ENCODE measurements around the gene NTHL1. TPM values are rescaled to one million over a fixed set of nuclear protein-coding genes. Genes with fewer than 3 reads are reported as not detected.
"Not testable (repeated sequence)": the region's sequence is repeated elsewhere in the genome, so short reads cannot be mapped to it uniquely, and the experiment has no call there.

NTHL1 gene
- total and polyA plus RNA-seq, 9 of the 15 experiments (the other 6 are each of a cell fraction or from before 2014, with no cell fraction given) = 1.1 to 58.8 (median 17.6) TPM

- FAIRE-seq; H4K20me1 ChIP-seq (replicated peaks; ENCODE audit: control insufficient read depth, insufficient read depth, low read length); H3K9me3 ChIP-seq (replicated peaks; ENCODE audit: control insufficient read depth, insufficient read depth, low read depth, low read length); POLR2A ChIA-PET; H3K27me3 ChIP-seq (ENCODE audit: control insufficient read depth in 2 of 2, insufficient read depth in 2 of 2, low read length in 2 of 2); in situ Hi-C loops (cut with MboI); H3K9me1 ChIP-seq (ENCODE audit: control insufficient read depth, insufficient read depth, low read length); H2AFZ ChIP-seq (ENCODE audit: low read depth, low read length); BruUV-seq (replicated peaks); ATAC-seq; intact Hi-C loops (cut with micrococcal nuclease); DNase-seq (ENCODE audit: extremely low read depth in 1 of 4, low spot score in 3 of 4); H3K79me2 ChIP-seq (ENCODE audit: control insufficient read depth, insufficient read depth, low read length); CTCF ChIA-PET (ENCODE audit: low intra/inter-chr PET ratio): not testable (repeated sequence)
- peak overlapping the region; percentile 50 to 86; a peak in 3 of 4 replicates for H3K9ac ChIP-seq (ENCODE audit: insufficient read depth in 1 of 2, low read depth in 2 of 2, low read length in 2 of 2)
- H3K4me3 ChIP-seq = peak overlapping the region; percentile 23; the same call in 1 of the 2 replicates
- TF ChIP-seq ZFX (CRISPR knock-in tag; IDR thresholded peaks at IDR 0.05) = peak; percentile 32; the same call in 1 of the 2 replicates
- peak; percentile 31; the same call in 1 of the 2 replicates for TF ChIP-seq NR2C1 (IDR thresholded peaks at IDR 0.05)
- TF ChIP-seq NR2C1 (tag; IDR thresholded peaks at IDR 0.05) = 0 out of 2 replicates have a peak, but pooled peaks have one; percentile 15
- H3K36me3 ChIP-seq (ENCODE audit: control insufficient read depth, insufficient read depth, low read length) = peaks cover 20% of the 10 kb centered on the region; the same call in 1 of the 3 replicates
- peak overlapping the region; percentile 41; the same call in 2 of the 3 replicates for H3K27ac ChIP-seq (ENCODE audit: extremely low read depth, low read depth, low read length)
- peak overlapping the region; percentile 45 for H3K4me2 ChIP-seq (ENCODE audit: insufficient read depth, low read length)
- peaks cover 14 to 87% of the 10 kb centered on the region in 2 experiments for H3K4me1 ChIP-seq (replicated peaks in 1 of 2; ENCODE audit: control insufficient read depth in 2 of 2, insufficient read depth in 2 of 2, low read length in 2 of 2)
- 81% methylated on average over 11 of the region's 32 CpGs for WGBS (ENCODE audit: insufficient coverage, low coverage, missing lambda C conversion rate)
These were observed 13.5 kb downstream of the NTHL1 start for GRCh38 chr16:2033909-2034695.

Data from K562 (cell line).